H1 (cell line): ENCODE measurements around the gene NKAIN4. TPM values are rescaled to one million over a fixed set of nuclear protein-coding genes. Genes with fewer than 3 reads are reported as not detected.

Source experiments
- CTCF ChIA-PET: fragments of 300-600 bp; sonication (Branson Sonifier 250); formaldehyde crosslinking; loops from one replicate; lab custom pipeline; 2021; ENCODE audit not compliant: partially characterized antibody; lab: Charles Lee
- POLR2A ChIA-PET: fragments of 300-600 bp; sonication (Branson Sonifier 250); formaldehyde crosslinking; loops from one replicate; lab custom pipeline; 2021; ENCODE audit warnings: inconsistent platforms; ENCODE audit not compliant: partially characterized antibody; lab: Charles Lee
- DNase-seq, 2 experiments: peaks; one replicate each; pipeline versions ENCODE4 v3.0.0 to v3.0.0-alpha.2; 2010 to 2022; ENCODE audit warnings: low spot score in 2 of 2, low read depth in 1 of 2, mixed read lengths in 1 of 2
- FAIRE-seq: peaks from 2 replicates; lab custom pipeline; 2011; peaks lifted over from hg19 to GRCh38; lab: Jason Lieb, UNC
- H2AFZ ChIP-seq: 2 replicates; pipeline ENCODE4 v1.8.1; 2012; ENCODE audit warnings: low read length, inconsistent platforms
- H2AK5ac ChIP-seq: 2 replicates; pipeline ENCODE4 v1.6.1; 2013; ENCODE audit warnings: low read depth, low read length
- H2BK120ac ChIP-seq: replicated peaks from 2 replicates; pipeline ENCODE3; 2013; ENCODE audit warnings: low read depth, low read length, inconsistent platforms
- H2BK12ac ChIP-seq: 2 replicates; pipeline ENCODE4 v1.6.1; 2013; ENCODE audit warnings: low read depth, low read length
- H2BK15ac ChIP-seq: 2 replicates; pipeline ENCODE4 v1.6.1; 2013; ENCODE audit warnings: low read length
- H2BK20ac ChIP-seq: 2 replicates; pipeline ENCODE4 v1.6.1; 2013; ENCODE audit warnings: low read length
- H2BK5ac ChIP-seq: 2 replicates; pipeline ENCODE4 v1.6.1; 2013; ENCODE audit warnings: low read depth, low read length
- H3K14ac ChIP-seq: 2 replicates; pipeline ENCODE4 v1.6.1; 2013; ENCODE audit warnings: inconsistent platforms; ENCODE audit not compliant: insufficient read length
- H3K18ac ChIP-seq: 2 replicates; pipeline ENCODE4 v1.6.1; 2013; ENCODE audit warnings: low read length; ENCODE audit errors: extremely low read depth
- H3K23ac ChIP-seq: 2 replicates; pipeline ENCODE4 v1.6.1; 2013; ENCODE audit warnings: inconsistent platforms; ENCODE audit not compliant: insufficient read length
- H3K23me2 ChIP-seq: 2 replicates; pipeline ENCODE4 v1.6.1; 2013; ENCODE audit warnings: low read depth, low read length
- H3K27ac ChIP-seq: 2 replicates; pipeline ENCODE4 v1.6.1; 2011; ENCODE audit warnings: low read depth, low read length, inconsistent platforms
- H3K27me3 ChIP-seq, 4 experiments: replicated peaks in 1 of 4; 1 replicate in 1 of 4; 2 replicates in 3 of 4; pipeline versions ENCODE4 v1.6.1 to v1.8.1; 2011 to 2013; ENCODE audit warnings: low read length in 3 of 4, mild to moderate bottlenecking in 3 of 4, inconsistent platforms in 2 of 4, mixed read lengths in 2 of 4, moderate library complexity in 1 of 4; ENCODE audit not compliant: control insufficient read depth in 3 of 4, insufficient read depth in 3 of 4; ENCODE audit errors: extremely low read depth in 1 of 4
- H3K36me3 ChIP-seq, 4 experiments: 2 replicates each; pipeline versions ENCODE4 v1.6.1 to v1.8.1; 2011 to 2013; ENCODE audit warnings: mild to moderate bottlenecking in 4 of 4, low read length in 3 of 4, moderate library complexity in 2 of 4, control low read depth in 1 of 4, inconsistent platforms in 1 of 4; ENCODE audit not compliant: insufficient read depth in 4 of 4, control insufficient read depth in 2 of 4
- H3K4ac ChIP-seq: replicated peaks from 2 replicates; pipeline ENCODE3; 2013; ENCODE audit warnings: low read length, low read depth, mixed read lengths, inconsistent platforms; ENCODE audit not compliant: insufficient read length
- H3K4me1 ChIP-seq, 4 experiments: replicated peaks in 1 of 4; 1 replicate in 1 of 4; 2 replicates in 3 of 4; pipeline versions ENCODE4 v1.6.1 to v1.8.1; 2011 to 2013; ENCODE audit warnings: low read length in 3 of 4, inconsistent platforms in 2 of 4, mixed read lengths in 1 of 4; ENCODE audit not compliant: insufficient read depth in 4 of 4, control insufficient read depth in 3 of 4
- H3K4me2 ChIP-seq, 2 experiments: 2 replicates each; pipeline versions ENCODE4 v1.6.1 to v1.8.1; 2011 to 2013; ENCODE audit warnings: low read depth in 2 of 2, low read length in 2 of 2, control low read depth in 1 of 2, inconsistent platforms in 1 of 2, mild to moderate bottlenecking in 1 of 2; ENCODE audit not compliant: insufficient read depth in 1 of 2
- H3K4me3 ChIP-seq, 4 experiments: fragments of 200-600, 300-600 bp in 1 of 4; sonication (generic), shearing (Covaris generic), sonication (Bioruptor Twin) in 1 of 4; 2 replicates each; pipeline versions ENCODE4 v1.5.1 to v1.8.1; 2011 to 2016; ENCODE audit warnings: low read length in 4 of 4, low read depth in 3 of 4, control low read depth in 2 of 4, inconsistent platforms in 2 of 4, mild to moderate bottlenecking in 2 of 4, mixed read lengths in 1 of 4, moderate library complexity in 1 of 4; ENCODE audit not compliant: insufficient read depth in 2 of 4; ENCODE audit errors: extremely low read depth in 1 of 4
- H3K56ac ChIP-seq: replicated peaks from 2 replicates; pipeline ENCODE3; 2013; ENCODE audit warnings: low read depth, mild to moderate bottlenecking, mixed read lengths, low read length, inconsistent platforms; ENCODE audit not compliant: insufficient read length
- H3K79me1 ChIP-seq: 2 replicates; pipeline ENCODE4 v1.6.1; 2013; ENCODE audit warnings: low read depth, low read length, control low read depth
- H3K79me2 ChIP-seq, 2 experiments: 2 replicates each; pipeline versions ENCODE4 v1.6.1 to v1.8.1; 2012 to 2013; ENCODE audit warnings: low read length in 2 of 2, mild to moderate bottlenecking in 2 of 2, inconsistent platforms in 1 of 2; ENCODE audit not compliant: insufficient read depth in 2 of 2, control insufficient read depth in 1 of 2
- H3K9ac ChIP-seq, 4 experiments: replicated peaks in 1 of 4; 1 replicate in 1 of 4; 2 replicates in 3 of 4; pipeline versions ENCODE4 v1.6.1 to v1.8.1; 2011 to 2013; ENCODE audit warnings: low read depth in 3 of 4, low read length in 3 of 4, control low read depth in 2 of 4, mild to moderate bottlenecking in 2 of 4, moderate library complexity in 2 of 4, inconsistent platforms in 1 of 4; ENCODE audit errors: extremely low read depth in 1 of 4
- H3K9me3 ChIP-seq, 2 experiments: 2 replicates each; pipeline versions ENCODE4 v1.6.1 to v1.8.1; 2012 to 2013; ENCODE audit warnings: mild to moderate bottlenecking in 2 of 2, moderate library complexity in 2 of 2, control low read depth in 1 of 2, inconsistent platforms in 1 of 2, low read depth in 1 of 2, low read length in 1 of 2, mixed read lengths in 1 of 2; ENCODE audit not compliant: insufficient read depth in 2 of 2
- H4K20me1 ChIP-seq, 2 experiments: replicated peaks in 1 of 2; 2 replicates each; pipeline versions ENCODE3 to v1.8.1; 2011 to 2013; ENCODE audit warnings: inconsistent platforms in 2 of 2, low read length in 2 of 2, mild to moderate bottlenecking in 1 of 2; ENCODE audit not compliant: insufficient read depth in 2 of 2, control insufficient read depth in 1 of 2
- H4K5ac ChIP-seq: 2 replicates; pipeline ENCODE4 v1.6.1; 2013; ENCODE audit warnings: low read length, low read depth, mixed read lengths, inconsistent platforms; ENCODE audit not compliant: insufficient read length
- H4K8ac ChIP-seq: 2 replicates; pipeline ENCODE4 v1.8.0; 2013; ENCODE audit warnings: mild to moderate bottlenecking, moderate library complexity, low read length, inconsistent platforms; ENCODE audit not compliant: insufficient read depth; ENCODE audit errors: extremely low read depth
- H4K91ac ChIP-seq: replicated peaks from 2 replicates; pipeline ENCODE3; 2013; ENCODE audit warnings: low read length, mixed read lengths, inconsistent platforms; ENCODE audit not compliant: insufficient read length
- CHD2 ChIP-seq: IDR thresholded peaks from 2 replicates; pipeline ENCODE4 v1.6.1; 2012; ENCODE audit warnings: low read length, improper control_type of control experiment
- CREB1 ChIP-seq: IDR thresholded peaks from 2 replicates; pipeline ENCODE4 v1.6.1; 2012; ENCODE audit warnings: inconsistent platforms
- FOSL1 ChIP-seq: IDR thresholded peaks from 2 replicates; pipeline ENCODE4 v1.6.1; 2011; ENCODE audit warnings: mild to moderate bottlenecking, low read depth, low read length, moderate library complexity; ENCODE audit not compliant: insufficient read depth
- JUND ChIP-seq: IDR thresholded peaks from 2 replicates; pipeline ENCODE4 v1.6.1; 2011; ENCODE audit warnings: mild to moderate bottlenecking, improper control_type of control experiment, low read length
- KDM5A ChIP-seq: fragments of 200-600 bp; IDR thresholded peaks from 2 replicates; pipeline ENCODE4 v1.7.1; 2012; ENCODE audit warnings: mild to moderate bottlenecking, low read length, inconsistent platforms, mixed read lengths
- NRF1 ChIP-seq: IDR thresholded peaks from 2 replicates; pipeline ENCODE4 v1.6.1; 2011; ENCODE audit warnings: mild to moderate bottlenecking, low read depth, low read length, improper control_type of control experiment
- PHF8 ChIP-seq: fragments of 200-600 bp; sonication (generic); conservative IDR thresholded peaks from 2 replicates; pipeline ENCODE4 v1.7.1; 2012; ENCODE audit warnings: low read depth, mild to moderate bottlenecking, inconsistent platforms, low read length, moderate library complexity
- RNF2 ChIP-seq: fragments of 200-900, 300-1000 bp; sonication (generic); IDR thresholded peaks from 2 replicates; pipeline ENCODE4 v1.7.1; 2016; ENCODE audit warnings: borderline replicate concordance, low read depth, mild to moderate bottlenecking, antibody characterized with exemption, low read length; ENCODE audit not compliant: poor library complexity, severe bottlenecking; ENCODE audit errors: missing control alignments
- SIX5 ChIP-seq: IDR thresholded peaks from 2 replicates; pipeline ENCODE4 v1.6.1; 2011; ENCODE audit warnings: mild to moderate bottlenecking, low read depth, low read length
- SRF ChIP-seq: IDR thresholded peaks from 2 replicates; pipeline ENCODE4 v1.6.1; 2011; ENCODE audit warnings: mild to moderate bottlenecking, low read depth, low read length, moderate library complexity
- WGBS, 2 experiments: shearing (Covaris generic) in 1 of 2; methylation state at CpG; one replicate each; pipeline versions ENCODE4 v1.1.6 to v1.1.7; 2013 to 2015; ENCODE audit warnings: low lambda C conversion rate in 2 of 2, mixed read lengths in 2 of 2, inconsistent platforms in 1 of 2, low coverage in 1 of 2, missing lambda C conversion rate in 1 of 2; ENCODE audit not compliant: insufficient replicate concordance in 2 of 2, insufficient coverage in 1 of 2, insufficient read length in 1 of 2; ENCODE audit errors: extremely low coverage in 1 of 2, missing lambda C conversion rate in 1 of 2; 5-methylcytosine and 5-hydroxymethylcytosine counted together
- polyA plus RNA-seq, 7 experiments: library from polyadenylated mRNA; depleted of rRNA in 3 of 7; stranded (reverse) in 5 of 7; unstranded in 2 of 7; fragments of >200 nt in 5 of 7; fragments of 200-250 nt in 2 of 7; gene quantifications; 1 replicate in 5 of 7; 2 replicates in 1 of 7; 4 replicates in 1 of 7; pipeline versions ENCODE4 v1.2.1 to v1.2.3, GENCODE V29; 2011 to 2013; ENCODE audit warnings: missing spikeins in 2 of 7, mixed read lengths in 2 of 7
- total RNA-seq: library from RNA; stranded (reverse); fragmentation: NEBNext Ultra II Directional; extraction: Animal tissue kit (Norgen Biotek cat#: 25700); gene quantifications from 2 replicates; pipeline ENCODE4 v1.2.1, GENCODE V29; 2021
- TF ChIP-seq, protein P1 (sequence below): IDR thresholded peaks from 2 replicates; pipeline ENCODE4 v1.6.1; 2012; ENCODE audit warnings: inconsistent platforms
- TF ChIP-seq, protein P2 (sequence below): IDR thresholded peaks from 2 replicates; pipeline ENCODE4 v1.6.1; 2012; ENCODE audit warnings: inconsistent platforms

NKAIN4 gene
- total and polyA plus RNA-seq, 2 of the 8 experiments (the other 6 are each of a cell fraction or from before 2014, with no cell fraction given) = 6.9 to 17.0 TPM

DNA sequence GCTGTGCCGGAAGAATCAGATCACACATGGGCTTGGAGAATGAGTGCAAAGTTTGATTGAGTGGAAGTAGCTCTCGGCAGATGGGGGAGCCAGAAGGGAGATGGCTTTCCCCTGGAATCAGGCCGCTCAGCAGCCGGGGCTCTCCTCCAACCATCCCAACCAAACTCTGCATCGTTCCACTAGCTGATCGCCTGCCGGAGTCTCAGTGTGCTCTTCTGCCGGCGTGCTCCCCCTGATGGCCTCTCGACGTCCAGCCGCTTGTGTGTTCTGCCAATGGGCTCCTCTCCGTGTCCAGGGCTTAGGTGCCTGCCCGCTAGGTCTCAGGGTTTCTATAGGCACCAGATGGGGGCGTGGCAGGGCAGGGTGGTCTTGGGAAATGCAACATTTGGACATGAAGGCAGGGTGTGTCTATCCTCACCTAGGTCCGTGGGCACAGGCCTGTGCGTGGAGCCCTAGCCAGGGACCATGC, 23.4 kb downstream of the NKAIN4 start:
- DNase-seq = peak in 1 of 2 experiments; percentile 77
- no peak overlapping the region for H2BK5ac ChIP-seq
- peak overlapping the region; percentile 65 for H4K91ac ChIP-seq
- H4K8ac ChIP-seq = no peak overlapping the region; the same call in 1 of the 2 replicates
- no peak overlapping the region for H3K56ac ChIP-seq
- no peaks in the 10 kb centered on the region for H3K36me3 ChIP-seq
- H3K79me2 ChIP-seq = no peaks in the 10 kb centered on the region
- H4K5ac ChIP-seq = no peak overlapping the region
- peaks cover 14 to 40% (median 24%) of the 10 kb centered on the region in 4 experiments for H3K4me1 ChIP-seq
- H3K4ac ChIP-seq = no peak overlapping the region
- peaks cover 0 to 3% (median 1%) of the 10 kb centered on the region in 4 experiments; a peak in 2 of 7 replicates for H3K27me3 ChIP-seq
- CTCF ChIA-PET = interaction anchor here (0.6 to 7.3 kb wide), 31 partner anchors 8 to 483 kb away, joined by 3 to 87 read pairs (median 4); partner anchors contain the start of genes COL20A1, NKAIN4 and YTHDF1
- no peak overlapping the region; the same call in 1 of the 2 replicates for H2BK12ac ChIP-seq
- H2BK120ac ChIP-seq = no peak overlapping the region
- no peak overlapping the region for H3K27ac ChIP-seq
- no peak overlapping the region for H2AK5ac ChIP-seq
- POLR2A ChIA-PET = interaction anchor here (0.6 to 1.8 kb wide), 5 partner anchors 24 to 159 kb away, joined by 3 to 6 read pairs (median 4); no protein-coding TSS in a partner anchor
- no peak overlapping the region for H2BK15ac ChIP-seq
- H3K4me3 ChIP-seq = no peak overlapping the region
- H3K79me1 ChIP-seq = no peaks in the 10 kb centered on the region
- no peaks in the 10 kb centered on the region for H3K9me3 ChIP-seq
- H3K23ac ChIP-seq = no peak overlapping the region
- H2BK20ac ChIP-seq = no peak overlapping the region
- peak overlapping the region; percentile 1 to 28; a peak in 2 of 4 replicates for H3K4me2 ChIP-seq
- FAIRE-seq = peak; percentile 60
- H3K23me2 ChIP-seq = no peaks in the 10 kb centered on the region
- H3K14ac ChIP-seq = no peak overlapping the region
- H2AFZ ChIP-seq = 0 out of 2 replicates have a peak overlapping the region, but pooled peaks have one; percentile 65
- no peaks in the 10 kb centered on the region for H4K20me1 ChIP-seq
- 14% methylated on average over 16 of the region's 17 CpGs; no CpG with 5 or more reads in 1 of the 2 experiments for WGBS, 2 experiments
- H3K18ac ChIP-seq = peak overlapping the region; percentile 5; the same call in 1 of the 2 replicates
- H3K9ac ChIP-seq = no peak overlapping the region
- TF ChIP-seq PHF8 = no peak
- no peak for TF ChIP-seq JUND
- TF ChIP-seq RNF2 = no peak
- no peak for TF ChIP-seq NRF1
- TF ChIP-seq, protein P1, sequence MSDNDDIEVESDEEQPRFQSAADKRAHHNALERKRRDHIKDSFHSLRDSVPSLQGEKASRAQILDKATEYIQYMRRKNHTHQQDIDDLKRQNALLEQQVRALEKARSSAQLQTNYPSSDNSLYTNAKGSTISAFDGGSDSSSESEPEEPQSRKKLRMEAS = peak; percentile 76
- no peak for TF ChIP-seq SRF
- no peak for TF ChIP-seq FOSL1
- peak; percentile 41; the same call in 1 of the 2 replicates for TF ChIP-seq CREB1
- no peak for TF ChIP-seq CHD2
- no peak for TF ChIP-seq SIX5
- TF ChIP-seq KDM5A = no peak
- TF ChIP-seq, protein P2, sequence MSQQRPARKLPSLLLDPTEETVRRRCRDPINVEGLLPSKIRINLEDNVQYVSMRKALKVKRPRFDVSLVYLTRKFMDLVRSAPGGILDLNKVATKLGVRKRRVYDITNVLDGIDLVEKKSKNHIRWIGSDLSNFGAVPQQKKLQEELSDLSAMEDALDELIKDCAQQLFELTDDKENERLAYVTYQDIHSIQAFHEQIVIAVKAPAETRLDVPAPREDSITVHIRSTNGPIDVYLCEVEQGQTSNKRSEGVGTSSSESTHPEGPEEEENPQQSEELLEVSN = peak; percentile 34; the same call in 1 of the 2 replicates
